Thyroid gland (tissue), 4 donors: ENCODE results near the gene DNAJC3. TPM values are rescaled to one million over a fixed set of nuclear protein-coding genes. Genes with fewer than 3 reads are reported as not detected.
"Not testable (repeated sequence)": the region's sequence is repeated elsewhere in the genome, so short reads cannot be mapped to it uniquely, and the experiment has no call there.

Experiments
- DNase-seq, 2 donors: peaks; one replicate each; pipeline ENCODE4 v3.0.0-alpha.2; 2019
- H3K27ac ChIP-seq, 3 donors: fragments of 200-600 bp; sonication (generic); 1 replicate in 2 of 3; 2 replicates in 1 of 3; pipeline ENCODE4 v1.5.1; 2016 to 2019; ENCODE audit warnings: mild to moderate bottlenecking in 1 of 3, moderate library complexity in 1 of 3
- H3K27me3 ChIP-seq: fragments of 200-600 bp; sonication (generic); one replicate; pipeline ENCODE4 v1.5.1; 2019
- H3K36me3 ChIP-seq, 2 donors: fragments of 200-600 bp; sonication (generic); one replicate each; pipeline ENCODE4 v1.5.1; 2016 to 2019
- H3K4me1 ChIP-seq, 2 donors: fragments of 200-600 bp; sonication (generic); one replicate each; pipeline ENCODE4 v1.5.1; 2017 to 2019
- H3K4me3 ChIP-seq, 3 donors: fragments of 200-600 bp; sonication (generic); replicated peaks in 1 of 3; 1 replicate in 2 of 3; 2 replicates in 1 of 3; pipeline ENCODE4 v1.5.1; 2016; ENCODE audit warnings: mild to moderate bottlenecking in 1 of 3
- H3K9me3 ChIP-seq: fragments of 200-600 bp; sonication (generic); one replicate; pipeline ENCODE4 v1.5.1; 2017
- CTCF ChIP-seq, 6 experiments: fragments of 200-600 bp in 3 of 6; fragments of 450-650 bp in 3 of 6; sonication (generic) in 3 of 6; IDR thresholded peaks; one replicate each; pipeline ENCODE4 v1.5.1; 2016 to 2019; ENCODE audit warnings: antibody characterized with exemption in 6 of 6, mild to moderate bottlenecking in 2 of 6, inconsistent platforms in 1 of 6, moderate library complexity in 1 of 6
- POLR2A ChIP-seq, 2 donors: fragments of 450-650 bp; IDR thresholded peaks; one replicate each; pipeline ENCODE4 v1.6.1; 2017; ENCODE audit warnings: antibody characterized with exemption in 2 of 2, mild to moderate bottlenecking in 2 of 2, moderate library complexity in 1 of 2
- WGBS, 2 donors: methylation state at CpG; one replicate each; pipeline ENCODE4 v1.1.5; 2017; 5-methylcytosine and 5-hydroxymethylcytosine counted together
- intact Hi-C: fragments of 100-400 bp; cut with DNase I; formaldehyde crosslinking; loops from one replicate; pipeline ENCODE4 v1.15.1; 2023
- total RNA-seq, 4 donors: library from RNA; depleted of rRNA; stranded (reverse); fragments of >200 nt; gene quantifications; one replicate each; pipeline ENCODE4 v1.2.3, GENCODE V29; 2016

Gene DNAJC3
- total RNA-seq, 4 donors from 2014 or later: 92.2 to 164 (median 125) TPM

GRCh38 chr13:95763601-95764000 is 86.7 kb downstream of the DNAJC3 start:
- H3K27ac ChIP-seq: no peak overlapping the region
- no peak for DNase-seq
- TF ChIP-seq CTCF (IDR thresholded peaks at IDR 0.05) (no peak), POLR2A (IDR thresholded peaks at IDR 0.05) (no peak)
- WGBS, 2 donors: 83 to 85% methylated on average over 4 of the region's 4 CpGs
- H3K9me3 ChIP-seq: no peaks in the 10 kb centered on the region
- no peak overlapping the region for H3K4me3 ChIP-seq
- H3K27me3 ChIP-seq: no peaks in the 10 kb centered on the region
- no peaks in the 10 kb centered on the region for H3K4me1 ChIP-seq
- intact Hi-C loops: no loop called here
- H3K36me3 ChIP-seq: peaks cover 4 to 14% of the 10 kb centered on the region in 2 donors

- no peak for TF ChIP-seq POLR2A (IDR thresholded peaks at IDR 0.05)
- TF ChIP-seq CTCF (IDR thresholded peaks at IDR 0.05): no peak
- no peaks in the 10 kb centered on the region for H3K9me3 ChIP-seq
- 97% methylated on average over 4 of the region's 4 CpGs for WGBS, 2 donors
- no peak for DNase-seq
- peaks cover 0 to 3% of the 10 kb centered on the region in 2 donors for H3K36me3 ChIP-seq
- H3K4me1 ChIP-seq: no peaks in the 10 kb centered on the region
- no peak overlapping the region for H3K27ac ChIP-seq
- intact Hi-C loops: no loop called here
- no peaks in the 10 kb centered on the region for H3K27me3 ChIP-seq
- no peak overlapping the region for H3K4me3 ChIP-seq
Measured at GRCh38 chr13:95771905-95772304, 95.0 kb downstream of the DNAJC3 start.

GRCh38 chr13:95779522-95779921 is 102.6 kb downstream of the DNAJC3 start:
- no peak for TF ChIP-seq CTCF (IDR thresholded peaks at IDR 0.05)
- TF ChIP-seq POLR2A (IDR thresholded peaks at IDR 0.05): no peak
- Histone ChIP-seq H3K27me3 (no peaks in the 10 kb centered on the region), H3K4me1 (no peaks in the 10 kb centered on the region), H3K9me3 (no peaks in the 10 kb centered on the region), H3K36me3 (peaks cover 0 to 3% of the 10 kb centered on the region in 2 donors), H3K4me3 (no peak overlapping the region), H3K27ac (no peak overlapping the region)
- DNase-seq: no peak
- 84 to 89% methylated on average over 1 of the region's 1 CpG for WGBS, 2 donors
- intact Hi-C loops: no loop called here

GRCh38 chr13:95781016-95781415 is 104.1 kb downstream of the DNAJC3 start:
- Histone ChIP-seq H3K4me3 (no peak overlapping the region), H3K36me3 (peaks cover 0 to 3% of the 10 kb centered on the region in 2 donors), H3K4me1 (no peaks in the 10 kb centered on the region), H3K9me3 (no peaks in the 10 kb centered on the region), H3K27me3 (no peaks in the 10 kb centered on the region), H3K27ac (no peak overlapping the region)
- 91 to 97% methylated on average over 6 of the region's 6 CpGs for WGBS, 2 donors
- intact Hi-C loops: no loop called here
- TF ChIP-seq CTCF (IDR thresholded peaks at IDR 0.05) (no peak), POLR2A (IDR thresholded peaks at IDR 0.05) (no peak)
- no peak for DNase-seq

- H3K27ac ChIP-seq, H3K4me3 ChIP-seq, H3K9me3 ChIP-seq, intact Hi-C loops, H3K4me1 ChIP-seq, H3K36me3 ChIP-seq, DNase-seq, H3K27me3 ChIP-seq: not testable (repeated sequence)
- WGBS, 2 donors: 100% methylated on average over 1 of the region's 1 CpG
Measured at GRCh38 chr13:95781940-95782339, 105.0 kb downstream of the DNAJC3 start.

- no peak for DNase-seq
- H3K36me3 ChIP-seq: peaks cover 4 to 12% of the 10 kb centered on the region in 2 donors
- no peaks in the 10 kb centered on the region for H3K27me3 ChIP-seq
- no peak overlapping the region for H3K4me3 ChIP-seq
- H3K27ac ChIP-seq: no peak overlapping the region
- H3K9me3 ChIP-seq: no peaks in the 10 kb centered on the region
- intact Hi-C loops: no loop called here
- WGBS, 2 donors: 78 to 86% methylated on average over 5 of the region's 5 CpGs
- TF ChIP-seq POLR2A (IDR thresholded peaks at IDR 0.05): no peak
- TF ChIP-seq CTCF (IDR thresholded peaks at IDR 0.05): no peak
- H3K4me1 ChIP-seq: no peaks in the 10 kb centered on the region
Measured at GRCh38 chr13:95783747-95784146, 106.8 kb downstream of the DNAJC3 start.
